GF-D8 (cell line): ENCODE results near the gene SETD7.
"Not testable (repeated sequence)": the region's sequence is repeated elsewhere in the genome, so short reads cannot be mapped to it uniquely, and the experiment has no call there.

ENCODE experiments used
- DNase-seq: peaks from one replicate; lab custom pipeline; 2025; lab: John Stamatoyannopoulos, UW

Gene SETD7

GRCh38 chr4:139508581-139509237 is 47.3 kb downstream of the SETD7 start:
- DNase-seq: no peak

DNA sequence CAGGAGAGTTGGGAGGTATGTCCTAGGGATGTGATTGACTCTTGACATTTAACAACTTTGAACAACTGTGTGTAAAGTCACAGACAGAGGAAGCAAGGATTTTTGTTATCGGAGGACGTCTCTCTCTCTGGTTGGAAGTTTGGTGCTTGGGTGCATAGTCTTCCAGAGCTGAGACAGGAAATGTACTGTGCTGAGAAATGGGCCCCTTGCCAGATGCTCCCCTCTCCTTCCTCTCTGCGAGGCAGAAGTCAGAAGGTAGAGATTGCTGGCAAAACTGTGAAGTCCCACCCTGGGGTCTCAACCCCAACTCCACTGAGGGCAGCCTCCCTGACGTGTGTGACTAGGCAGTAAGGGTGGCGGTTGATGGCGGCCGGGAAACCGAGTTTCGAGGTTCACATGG is 49.2 kb downstream of the SETD7 start:
- DNase-seq: no peak

- DNase-seq: no peak
Observed at GRCh38 chr4:139503622-139504166, 52.3 kb downstream of the SETD7 start.

DNA sequence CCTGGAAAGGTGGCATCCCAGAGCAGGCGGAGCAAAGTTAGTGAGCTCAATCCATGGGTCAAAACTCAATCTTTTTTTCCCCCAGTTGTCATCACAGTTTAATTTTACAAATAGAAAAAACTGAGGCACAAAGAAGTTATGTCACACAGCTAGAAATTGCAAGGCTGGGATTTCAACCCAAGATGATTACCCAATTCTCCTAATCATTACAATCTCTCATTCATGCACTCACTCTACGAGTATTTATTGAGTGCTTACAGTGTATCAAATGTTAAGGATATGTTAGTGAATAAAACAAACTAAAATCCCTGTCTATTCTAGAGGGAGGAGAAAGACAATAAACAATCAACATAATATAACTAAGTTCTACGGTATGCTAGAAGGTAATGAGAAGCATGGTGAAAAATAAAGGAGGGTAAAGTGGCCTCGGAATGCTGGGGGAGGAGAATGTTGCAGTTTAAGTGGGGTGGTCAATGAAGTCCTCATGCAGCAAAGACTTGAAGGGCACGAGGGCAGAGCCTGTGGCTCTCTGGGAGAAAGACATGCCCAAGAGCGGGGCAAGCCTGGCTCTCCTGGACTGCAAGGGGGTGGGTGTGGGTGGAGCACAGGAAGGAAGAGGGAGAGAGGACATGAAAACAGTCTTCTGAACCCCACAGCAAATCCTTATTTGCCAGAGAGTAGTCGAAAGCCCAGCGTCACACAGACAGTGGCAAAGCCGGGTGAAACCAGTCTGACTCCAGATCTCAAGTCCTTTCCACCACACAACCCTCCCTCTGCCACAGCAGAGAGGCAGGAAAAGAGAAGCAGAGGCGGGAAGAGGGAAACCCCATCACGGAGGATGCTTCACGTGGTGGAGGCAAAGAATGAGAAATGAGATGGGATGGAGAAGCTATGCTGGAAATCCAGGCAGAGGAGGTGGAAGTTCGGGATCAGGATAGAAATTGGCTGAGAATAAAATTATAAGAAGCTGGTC is 53.8 kb downstream of the SETD7 start:
- no peak for DNase-seq

- no peak for DNase-seq
Observed at GRCh38 chr4:139501527-139501926, 54.5 kb downstream of the SETD7 start.

DNA sequence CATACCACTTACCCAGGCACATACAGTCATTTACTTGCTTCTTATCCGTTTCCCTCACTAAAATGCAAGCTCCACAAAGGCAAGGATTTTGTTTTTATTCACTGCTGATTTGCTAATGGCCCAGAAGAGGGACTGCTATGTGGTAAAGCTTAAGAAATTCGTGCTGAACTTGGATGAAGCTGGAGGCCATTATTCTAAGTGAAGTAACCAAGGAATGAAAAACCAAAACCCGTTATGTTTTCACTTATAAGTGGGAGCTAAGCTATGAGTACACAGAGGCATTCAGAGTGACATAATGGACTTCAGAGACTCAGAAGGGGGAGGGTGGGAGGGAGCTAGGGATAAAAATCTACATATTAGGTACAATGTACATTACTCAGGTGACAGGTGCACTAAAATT is 54.9 kb downstream of the SETD7 start:
- DNase-seq: no peak

- DNase-seq: no peak
Observed at GRCh38 chr4:139499186-139499585, 56.8 kb downstream of the SETD7 start.

GRCh38 chr4:139493176-139493575 is 62.8 kb downstream of the SETD7 start:
- no peak for DNase-seq

DNA sequence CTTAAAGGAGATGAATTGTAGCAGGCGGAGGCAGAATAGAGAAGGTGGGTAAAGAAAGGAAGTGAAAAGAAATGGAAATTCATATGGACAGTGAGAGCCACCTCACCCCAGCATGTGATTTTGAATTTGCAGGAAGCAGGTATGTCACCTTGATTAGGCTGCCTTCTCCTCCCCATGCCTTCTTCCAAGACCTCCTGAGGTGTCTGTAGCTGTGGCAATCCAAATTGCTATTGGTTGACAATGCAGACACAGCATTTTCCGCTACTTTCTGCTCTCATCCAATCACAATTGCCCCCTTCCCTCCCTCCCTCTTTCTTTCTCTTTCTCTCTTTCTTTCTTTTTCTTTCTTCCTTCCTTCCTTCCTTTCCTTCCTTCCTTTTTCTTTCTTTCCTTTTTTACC is 63.6 kb downstream of the SETD7 start:
- DNase-seq: no peak

GRCh38 chr4:139489638-139490037 is 66.4 kb downstream of the SETD7 start:
- no peak for DNase-seq

- no peak for DNase-seq
Observed at GRCh38 chr4:139488442-139488841, 67.6 kb downstream of the SETD7 start.

DNA sequence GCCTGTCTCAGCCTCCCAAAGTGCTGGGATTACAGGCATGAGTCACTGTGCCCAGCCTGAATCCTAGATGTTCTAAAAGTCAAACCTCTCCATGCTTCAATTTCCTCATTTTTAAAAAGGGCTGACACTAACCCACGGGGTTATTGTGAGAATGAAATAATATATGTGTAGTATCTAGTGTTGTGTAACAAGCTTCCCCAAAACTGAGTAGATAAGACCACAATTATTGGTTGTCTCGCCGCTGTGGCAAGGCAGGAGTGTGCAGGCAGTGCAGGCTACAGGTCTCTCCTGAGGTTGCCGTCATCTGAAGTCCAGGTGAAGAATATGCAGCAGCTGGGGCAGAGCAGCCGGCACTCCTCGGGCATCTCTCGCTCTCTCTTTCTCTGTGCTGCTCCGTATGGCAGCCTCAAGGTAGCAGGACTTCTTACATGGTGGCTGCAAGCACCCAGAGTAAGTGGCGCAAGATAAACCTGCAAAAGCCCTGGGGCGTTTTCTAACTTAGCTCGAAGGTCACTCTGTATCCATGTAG is 71.2 kb downstream of the SETD7 start:
- peak; percentile 33 for DNase-seq

DNA sequence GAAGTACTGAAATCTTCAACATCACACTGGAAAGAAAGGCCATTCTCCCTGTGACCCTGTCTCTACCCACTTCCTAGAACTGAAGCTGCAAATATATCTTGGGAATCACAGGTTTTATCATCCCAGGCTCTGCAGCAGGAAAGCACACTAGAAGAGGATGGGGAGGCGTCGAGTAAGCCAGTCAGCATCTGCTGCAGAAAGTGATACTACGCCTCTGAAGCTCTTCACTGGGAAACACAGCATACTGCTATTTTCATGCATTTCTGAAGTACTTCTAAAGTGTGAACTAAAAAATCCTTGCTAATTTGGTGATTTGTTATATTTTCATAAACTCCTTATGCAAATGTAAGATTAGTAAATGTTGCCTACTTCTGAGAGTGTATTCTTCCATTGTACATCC is 73.0 kb downstream of the SETD7 start:
- DNase-seq: no peak

DNA sequence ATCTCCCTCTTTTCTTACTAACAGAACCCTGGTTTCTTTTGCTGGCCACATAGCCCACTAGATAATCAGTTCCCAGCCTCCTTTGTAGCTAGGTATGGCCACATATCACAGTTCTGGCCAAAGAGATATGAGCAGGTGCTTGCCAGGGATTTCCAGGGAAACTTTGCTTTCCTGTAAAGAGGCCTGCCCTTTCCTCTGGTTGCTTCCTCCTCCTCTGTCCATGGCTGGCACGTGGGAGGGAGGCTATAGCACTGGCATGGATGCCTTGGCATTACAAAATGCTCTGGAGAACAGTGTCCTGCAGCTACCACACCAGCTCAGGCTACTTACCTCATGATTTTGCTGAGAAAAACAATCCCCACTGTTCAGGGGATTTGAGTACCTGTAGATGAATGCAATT is 74.6 kb downstream of the SETD7 start:
- no peak for DNase-seq

DNA sequence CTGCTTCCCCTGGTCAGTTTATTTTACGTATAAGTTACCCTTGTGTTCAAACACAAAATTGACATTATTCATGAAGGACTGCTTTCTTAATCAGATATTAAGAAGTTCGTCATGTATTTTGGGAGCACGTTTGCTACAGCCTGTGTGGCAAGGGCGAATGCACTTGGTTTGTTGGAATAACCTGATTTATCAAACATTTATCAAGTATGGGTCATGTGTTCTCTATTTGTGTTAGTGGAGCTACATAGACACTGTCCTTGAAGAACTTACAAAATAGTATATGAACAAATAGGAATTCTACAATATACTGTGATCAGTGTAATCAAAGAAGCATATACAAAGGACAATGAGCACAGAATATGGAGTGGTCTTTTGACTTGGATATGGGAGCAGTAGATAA is 79.7 kb downstream of the SETD7 start:
- no peak for DNase-seq

GRCh38 chr4:139472852-139473251 is 83.2 kb downstream of the SETD7 start:
- DNase-seq: no peak

DNA sequence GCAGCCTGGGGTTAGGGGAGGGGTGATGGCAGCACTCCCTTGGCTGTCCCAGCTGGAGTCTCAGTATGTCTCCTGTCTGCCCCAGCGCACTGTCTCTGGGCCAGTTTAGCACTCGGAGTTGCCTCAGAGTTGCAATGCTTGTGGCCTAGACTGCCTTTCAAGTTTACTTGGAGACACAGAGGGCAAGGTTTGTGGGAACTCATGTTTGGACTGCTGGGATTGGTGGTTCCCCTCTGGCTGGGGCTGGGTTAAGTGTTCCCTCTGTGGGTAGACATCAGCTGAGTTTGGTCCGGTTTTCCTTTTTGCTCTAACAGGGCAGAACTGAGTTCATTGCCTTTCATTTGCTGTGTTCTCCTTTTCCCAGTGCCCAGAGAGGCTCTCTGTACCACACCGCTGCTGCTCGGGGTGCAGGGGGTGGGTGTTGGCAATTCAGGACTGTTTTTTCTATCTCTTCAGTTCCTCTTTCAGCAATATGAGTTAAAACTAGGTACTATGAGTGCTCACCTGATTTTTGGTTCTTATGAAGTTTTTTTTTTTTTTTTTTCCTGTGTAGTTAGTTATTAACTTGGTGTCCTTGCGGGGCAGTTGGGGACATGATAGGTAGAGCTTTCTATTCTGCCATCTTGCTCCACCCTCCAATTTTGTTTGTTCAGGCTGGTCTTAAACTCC is 84.9 kb downstream of the SETD7 start:
- DNase-seq: no peak

GRCh38 chr4:139470295-139470694 is 85.7 kb downstream of the SETD7 start:
- no peak for DNase-seq

DNA sequence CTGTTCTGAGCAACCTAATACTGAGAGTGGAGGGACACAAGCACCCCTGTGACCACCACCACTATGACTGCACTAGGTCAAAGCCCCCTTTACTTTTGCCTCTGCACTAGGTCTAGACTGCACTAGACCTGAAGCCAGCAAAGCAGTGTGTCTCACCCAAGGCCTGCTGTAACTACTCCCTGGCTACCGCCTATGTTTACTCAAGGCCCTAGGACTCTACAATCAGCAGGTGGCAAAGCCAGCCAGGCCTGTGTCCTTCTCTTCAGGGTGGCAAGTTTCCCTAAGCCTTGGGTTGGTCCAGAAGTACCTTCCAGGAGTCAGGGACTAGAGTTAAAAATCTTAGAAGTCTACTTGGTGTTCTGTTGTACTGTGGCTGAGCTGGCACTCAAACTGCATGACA is 86.2 kb downstream of the SETD7 start:
- DNase-seq: no peak

- DNase-seq: no peak
Observed at GRCh38 chr4:139469216-139469615, 86.8 kb downstream of the SETD7 start.

DNA sequence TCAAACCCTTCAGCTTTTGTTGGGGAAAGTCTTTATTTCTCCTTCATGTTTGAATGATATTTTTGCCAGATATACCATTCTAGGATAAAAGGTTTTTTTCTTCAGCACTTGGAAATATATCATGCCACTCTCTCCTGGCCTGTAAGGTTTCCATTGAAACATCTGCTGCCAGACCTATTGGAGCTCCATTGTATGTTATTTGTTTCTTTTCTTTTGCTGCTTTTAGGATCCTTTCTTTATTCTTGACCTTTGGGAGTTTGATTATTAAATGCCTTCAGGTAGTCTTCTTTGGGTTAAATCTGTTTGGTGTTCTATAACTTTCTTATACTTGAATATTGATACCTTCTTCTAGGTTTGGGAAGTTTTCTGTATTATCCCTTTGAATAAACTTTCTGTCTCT is 87.3 kb downstream of the SETD7 start:
- DNase-seq: not testable (repeated sequence)

DNA sequence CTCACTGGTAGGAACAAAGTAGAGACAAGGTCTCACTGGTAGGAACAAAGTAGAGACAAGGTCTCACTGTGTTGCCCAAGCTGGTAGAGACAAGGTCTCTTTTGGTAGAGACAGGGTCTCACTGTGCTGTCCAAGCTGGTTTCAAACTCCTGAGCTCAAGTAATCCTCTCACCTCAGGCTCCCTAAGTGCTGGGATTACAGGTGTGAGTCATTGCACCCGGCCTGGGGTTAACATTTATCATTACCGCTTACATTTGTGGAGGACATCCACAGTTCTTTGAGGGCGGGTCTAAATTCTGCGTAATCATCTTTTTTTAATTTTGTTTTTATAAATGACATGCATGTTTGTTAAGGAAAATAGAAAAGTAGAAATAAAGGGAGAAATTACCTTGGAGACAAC is 90.1 kb downstream of the SETD7 start:
- no peak for DNase-seq
